Kidney (tissue), 14 donors: ENCODE data around the gene AMFR. TPM values are rescaled to one million over a fixed set of nuclear protein-coding genes. Genes with fewer than 3 reads are reported as not detected.
"Not testable (repeated sequence)": the region's sequence is repeated elsewhere in the genome, so short reads cannot be mapped to it uniquely, and the experiment has no call there.

Source experiments
- DNase-seq, 5 donors: peaks; one replicate each; pipeline ENCODE4 v3.0.0-alpha.2; 2013 to 2020
- FAIRE-seq: peaks from 2 replicates; lab custom pipeline; 2012; peaks lifted over from hg19 to GRCh38; lab: Jason Lieb, UNC
- H3K27ac ChIP-seq, 2 donors: one replicate each; pipeline ENCODE4 v1.7.0; 2013; ENCODE audit warnings: low read depth in 2 of 2, low read length in 2 of 2, inconsistent platforms in 1 of 2
- H3K27me3 ChIP-seq: one replicate; pipeline ENCODE4 v1.7.1; 2013; ENCODE audit warnings: low read length, inconsistent platforms; ENCODE audit not compliant: control insufficient read depth, insufficient read depth
- H3K36me3 ChIP-seq, 3 donors: one replicate each; pipeline versions ENCODE4 v1.7.0 to v1.7.1; 2013; ENCODE audit warnings: low read length in 3 of 3, control low read depth in 1 of 3, inconsistent platforms in 1 of 3; ENCODE audit not compliant: insufficient read depth in 3 of 3, control insufficient read depth in 2 of 3
- H3K4me1 ChIP-seq, 3 donors: one replicate each; pipeline versions ENCODE4 v1.7.0 to v1.7.1; 2013; ENCODE audit warnings: low read length in 3 of 3, inconsistent platforms in 1 of 3, low read depth in 1 of 3; ENCODE audit not compliant: control insufficient read depth in 2 of 3, insufficient read depth in 2 of 3
- H3K4me3 ChIP-seq, 3 donors: one replicate each; pipeline versions ENCODE4 v1.7.0 to v1.8.1; 2013; ENCODE audit warnings: low read length in 3 of 3, control low read depth in 1 of 3, inconsistent platforms in 1 of 3
- H3K9ac ChIP-seq, 3 donors: one replicate each; pipeline versions ENCODE4 v1.7.0 to v1.7.1; 2013; ENCODE audit warnings: low read length in 3 of 3, control low read depth in 1 of 3, inconsistent platforms in 1 of 3
- H3K9me3 ChIP-seq, 3 donors: one replicate each; pipeline versions ENCODE4 v1.7.0 to v1.7.1; 2013; ENCODE audit warnings: low read length in 3 of 3, control low read depth in 1 of 3, inconsistent platforms in 1 of 3; ENCODE audit not compliant: control insufficient read depth in 2 of 3, insufficient read depth in 1 of 3
- intact Hi-C: fragments of 100-400 bp; cut with DNase I; formaldehyde crosslinking; loops from one replicate; pipeline ENCODE4 v1.11.1; 2022
- polyA plus RNA-seq: library from polyadenylated mRNA; stranded (reverse); fragments of 350-450 nt; fragmentation: Illumina TruSeq; extraction: RNeasy Lipid Tissue Mini Kit (QIAGEN cat#74804); gene quantifications from one replicate; pipeline ENCODE4 v1.2.3, GENCODE V29; 2014; ENCODE audit warnings: low read depth, low replicate concordance; ENCODE audit not compliant: insufficient read depth
- total RNA-seq: library from RNA; stranded (reverse); fragmentation: NEBNext Ultra II Directional; extraction: Animal tissue kit (Norgen Biotek cat#: 25700); gene quantifications from one replicate; pipeline ENCODE4 v1.2.1, GENCODE V29; 2021
- TF ChIP-seq, protein P1 (sequence below): IDR thresholded peaks from 3 replicates; pipeline ENCODE4 v1.5.1; 2012; ENCODE audit warnings: mild to moderate bottlenecking, moderate library complexity, borderline replicate concordance; ENCODE audit not compliant: insufficient read depth; ENCODE audit errors: extremely low read depth
- donor health status: control.
- donor health status: control.
- donor health status: control.
- donor health status: control.
- donor health status: control.
- donor health status: DM: yes; HTN: yes; CAD: no.
- donor health status: Normal renal cell carcinoma (clear cell type).

Gene AMFR
- total and polyA plus RNA-seq, 2 donors from 2014 or later: 143 to 163 TPM

DNA sequence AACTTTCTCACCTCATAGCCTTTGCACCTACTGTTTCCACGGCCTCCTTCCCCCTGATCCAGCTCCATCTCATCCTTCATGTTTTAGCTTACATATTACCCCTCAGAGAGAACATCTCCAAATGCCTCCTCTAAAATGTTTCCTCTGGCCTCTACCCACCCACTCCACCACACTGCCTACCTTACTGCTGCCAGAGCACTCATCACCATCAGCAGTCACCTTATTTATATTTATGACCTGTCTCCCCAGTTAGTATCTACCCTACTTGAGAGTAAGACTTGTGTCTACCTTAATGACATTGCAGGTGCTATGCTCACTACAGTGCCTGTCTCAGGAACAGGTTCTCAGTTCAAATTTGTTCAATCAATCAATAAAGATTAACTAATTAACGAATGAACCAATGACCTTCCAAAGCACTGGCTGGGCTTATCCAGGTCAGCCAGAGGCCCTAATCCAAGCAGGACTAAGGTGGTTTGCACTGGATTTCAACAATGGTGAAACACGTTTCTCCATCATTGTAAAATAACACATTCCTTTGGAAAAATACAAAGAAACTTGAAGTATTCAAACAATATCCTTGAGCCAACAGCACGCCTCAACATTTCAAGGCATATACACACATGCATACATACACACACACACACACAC, 41.1 kb downstream of the AMFR start:
- no peak for DNase-seq

DNA sequence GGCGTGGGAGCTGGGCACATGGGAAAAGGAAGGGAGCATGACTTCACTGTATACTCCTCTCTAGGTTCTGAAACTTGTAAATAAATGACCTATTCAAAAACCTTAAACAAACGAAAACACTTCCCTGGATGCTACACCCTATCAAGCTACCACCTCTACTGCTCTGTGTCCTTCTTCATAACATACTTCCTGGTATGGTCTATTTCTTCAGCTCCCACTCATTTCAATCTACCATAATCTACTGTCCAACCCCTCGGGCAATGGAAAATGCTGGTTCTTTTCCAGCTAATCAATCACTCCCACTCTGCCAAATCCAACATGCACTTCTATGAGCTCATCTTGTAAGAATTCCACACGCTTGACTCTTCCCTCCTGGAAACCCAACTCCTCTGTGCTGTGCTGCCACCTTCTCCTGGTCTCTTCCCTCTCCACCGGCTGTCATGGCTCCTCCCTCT, 42.4 kb downstream of the AMFR start:
- H3K9me3 ChIP-seq: peaks cover 0 to 6% (median 2%) of the 10 kb centered on the region in 3 donors
- TF ChIP-seq, protein P1, sequence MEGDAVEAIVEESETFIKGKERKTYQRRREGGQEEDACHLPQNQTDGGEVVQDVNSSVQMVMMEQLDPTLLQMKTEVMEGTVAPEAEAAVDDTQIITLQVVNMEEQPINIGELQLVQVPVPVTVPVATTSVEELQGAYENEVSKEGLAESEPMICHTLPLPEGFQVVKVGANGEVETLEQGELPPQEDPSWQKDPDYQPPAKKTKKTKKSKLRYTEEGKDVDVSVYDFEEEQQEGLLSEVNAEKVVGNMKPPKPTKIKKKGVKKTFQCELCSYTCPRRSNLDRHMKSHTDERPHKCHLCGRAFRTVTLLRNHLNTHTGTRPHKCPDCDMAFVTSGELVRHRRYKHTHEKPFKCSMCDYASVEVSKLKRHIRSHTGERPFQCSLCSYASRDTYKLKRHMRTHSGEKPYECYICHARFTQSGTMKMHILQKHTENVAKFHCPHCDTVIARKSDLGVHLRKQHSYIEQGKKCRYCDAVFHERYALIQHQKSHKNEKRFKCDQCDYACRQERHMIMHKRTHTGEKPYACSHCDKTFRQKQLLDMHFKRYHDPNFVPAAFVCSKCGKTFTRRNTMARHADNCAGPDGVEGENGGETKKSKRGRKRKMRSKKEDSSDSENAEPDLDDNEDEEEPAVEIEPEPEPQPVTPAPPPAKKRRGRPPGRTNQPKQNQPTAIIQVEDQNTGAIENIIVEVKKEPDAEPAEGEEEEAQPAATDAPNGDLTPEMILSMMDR: no peak
- no peaks in the 10 kb centered on the region for H3K27me3 ChIP-seq
- no peak for FAIRE-seq
- no peak overlapping the region for H3K27ac ChIP-seq
- H3K4me1 ChIP-seq: no peaks in the 10 kb centered on the region
- no peak overlapping the region for H3K9ac ChIP-seq
- DNase-seq: peak in 1 of 5 donors; percentile 47
- H3K36me3 ChIP-seq: peaks cover 12 to 53% (median 22%) of the 10 kb centered on the region in 3 donors
- intact Hi-C loops: no loop called here
- H3K4me3 ChIP-seq: no peak overlapping the region

More for the DNA sequence above, 41.1 kb downstream of the AMFR start:
- Histone ChIP-seq H3K27ac (no peak overlapping the region), H3K9me3 (peaks cover 0 to 6% (median 2%) of the 10 kb centered on the region in 3 donors), H3K4me3 (no peak overlapping the region), H3K4me1 (no peaks in the 10 kb centered on the region), H3K27me3 (no peaks in the 10 kb centered on the region), H3K36me3 (peaks cover 14 to 59% (median 25%) of the 10 kb centered on the region in 3 donors), H3K9ac (no peak overlapping the region)
- no peak for FAIRE-seq
- TF ChIP-seq, protein P1: no peak
- intact Hi-C loops: no loop called here

DNA sequence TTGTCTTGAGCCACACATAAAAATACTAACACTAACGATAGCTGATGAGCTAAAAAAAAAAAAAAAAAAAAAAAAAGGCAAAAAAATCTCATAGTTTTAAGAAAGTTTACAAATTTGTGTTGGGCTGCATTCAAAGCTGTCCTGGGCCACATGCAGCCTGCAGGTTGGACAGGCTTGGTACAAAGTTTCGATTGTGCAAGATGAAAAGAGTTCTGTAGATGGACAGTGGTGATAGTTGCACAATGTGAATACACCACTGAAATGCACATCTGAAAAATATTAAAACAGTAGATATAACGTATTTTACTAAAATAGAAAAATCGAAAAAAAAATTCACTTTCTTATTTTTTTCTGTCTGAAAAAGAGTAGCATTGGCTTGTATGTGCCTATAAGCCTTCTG, 42.9 kb downstream of the AMFR start:
- Histone ChIP-seq H3K4me3 (no peak overlapping the region), H3K9me3 (peaks cover 0 to 6% (median 2%) of the 10 kb centered on the region in 3 donors), H3K9ac (no peak overlapping the region), H3K27me3 (no peaks in the 10 kb centered on the region), H3K27ac (no peak overlapping the region), H3K4me1 (no peaks in the 10 kb centered on the region), H3K36me3 (peaks cover 15 to 48% (median 18%) of the 10 kb centered on the region in 3 donors)
- DNase-seq (no peak), FAIRE-seq (no peak)
- TF ChIP-seq, protein P1: no peak
- intact Hi-C loops: no loop called here

DNA sequence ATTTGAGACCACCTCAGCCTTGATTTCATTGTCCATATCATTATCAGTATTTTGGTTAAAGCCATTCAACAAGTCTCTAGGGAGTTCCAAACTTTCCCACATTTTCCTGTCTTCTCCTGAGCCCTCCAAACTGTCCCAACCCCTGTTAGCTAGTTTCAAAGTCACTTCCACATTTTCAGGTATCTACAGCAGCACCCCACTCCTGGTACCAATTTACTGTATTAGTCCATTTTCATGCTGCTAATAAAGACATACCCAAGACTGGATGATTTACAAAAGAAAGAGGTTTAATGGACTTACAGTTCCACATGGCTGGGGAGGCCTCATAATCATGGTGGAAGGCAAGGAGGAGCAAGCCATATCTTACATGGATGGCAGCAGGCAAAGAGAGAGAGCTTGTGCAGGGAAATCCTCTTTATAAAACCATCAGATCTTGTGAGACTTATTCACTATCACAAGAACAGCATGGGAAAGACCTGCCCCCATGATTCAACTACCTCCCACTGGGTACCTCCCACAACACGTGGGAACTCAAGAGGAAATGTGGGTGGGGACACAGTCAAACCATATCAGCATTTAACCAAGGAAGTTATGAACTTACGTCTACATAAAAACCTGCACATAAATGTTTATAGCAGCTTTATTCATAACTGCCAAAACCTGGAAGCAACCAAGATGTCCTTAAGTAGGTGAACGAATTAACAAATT, 44.4 kb downstream of the AMFR start:
- FAIRE-seq, H3K27me3 ChIP-seq, H3K9me3 ChIP-seq, DNase-seq, H3K4me1 ChIP-seq, intact Hi-C loops, H3K9ac ChIP-seq, H3K4me3 ChIP-seq, H3K27ac ChIP-seq: not testable (repeated sequence)
- peaks cover 15 to 44% (median 16%) of the 10 kb centered on the region in 3 donors for H3K36me3 ChIP-seq

DNA sequence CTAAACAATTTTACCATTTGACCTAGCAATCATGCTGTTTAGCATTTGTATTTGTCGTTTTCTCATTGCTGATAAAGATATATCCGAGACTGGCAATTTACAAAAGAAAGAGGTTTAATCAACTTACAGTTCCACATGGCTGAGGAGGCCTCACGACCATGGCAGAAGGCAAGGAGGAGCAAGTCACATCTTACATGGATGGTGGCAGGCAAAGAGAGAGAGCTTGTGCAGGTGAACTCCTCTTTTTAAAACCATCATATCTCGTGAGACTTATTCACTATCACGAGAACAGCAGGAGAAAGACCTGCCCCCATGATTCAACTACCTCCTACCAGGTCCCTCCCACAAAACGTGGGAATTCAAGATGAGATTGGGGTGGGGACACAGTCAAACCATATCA, 46.3 kb downstream of the AMFR start:
- peaks cover 12 to 26% (median 17%) of the 10 kb centered on the region in 3 donors for H3K36me3 ChIP-seq

DNA sequence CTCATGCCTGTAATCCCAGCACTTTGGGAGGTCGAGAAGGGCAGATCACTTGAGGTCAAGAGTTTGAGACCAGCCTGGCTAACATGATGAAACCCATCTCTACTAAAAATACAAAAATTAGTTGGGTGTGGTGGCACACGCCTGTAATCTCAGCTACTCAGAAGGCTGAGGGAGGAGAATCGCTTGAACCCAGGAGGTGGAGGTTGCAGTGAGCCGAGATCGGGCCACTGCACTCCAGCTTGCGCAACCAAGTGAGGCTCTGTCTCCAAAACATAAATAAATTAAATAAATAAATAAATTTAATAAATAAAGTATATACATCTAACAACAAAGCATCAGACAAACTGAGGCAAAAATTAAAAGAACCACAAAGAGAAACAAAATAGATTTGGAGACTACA, 49.6 kb downstream of the AMFR start:
- H3K9ac ChIP-seq, FAIRE-seq, H3K36me3 ChIP-seq, H3K9me3 ChIP-seq, H3K27me3 ChIP-seq, intact Hi-C loops, H3K27ac ChIP-seq, H3K4me3 ChIP-seq, DNase-seq: not testable (repeated sequence)
- H3K4me1 ChIP-seq: peaks cover 9 to 26% (median 18%) of the 10 kb centered on the region in 3 donors

More for the DNA sequence above, 46.3 kb downstream of the AMFR start:
- intact Hi-C loops, DNase-seq, H3K4me1 ChIP-seq, H3K27me3 ChIP-seq, H3K9ac ChIP-seq, H3K9me3 ChIP-seq, FAIRE-seq, H3K27ac ChIP-seq, H3K4me3 ChIP-seq: not testable (repeated sequence)
